ENCODE data around the gene ESCO1. TPM values are rescaled to one million over a fixed set of nuclear protein-coding genes. Genes with fewer than 3 reads are reported as not detected.

ESCO1 gene
- total RNA-seq, 4 donors from 2014 or later = 8.7 to 17.1 (median 14.6) TPM

DNA sequence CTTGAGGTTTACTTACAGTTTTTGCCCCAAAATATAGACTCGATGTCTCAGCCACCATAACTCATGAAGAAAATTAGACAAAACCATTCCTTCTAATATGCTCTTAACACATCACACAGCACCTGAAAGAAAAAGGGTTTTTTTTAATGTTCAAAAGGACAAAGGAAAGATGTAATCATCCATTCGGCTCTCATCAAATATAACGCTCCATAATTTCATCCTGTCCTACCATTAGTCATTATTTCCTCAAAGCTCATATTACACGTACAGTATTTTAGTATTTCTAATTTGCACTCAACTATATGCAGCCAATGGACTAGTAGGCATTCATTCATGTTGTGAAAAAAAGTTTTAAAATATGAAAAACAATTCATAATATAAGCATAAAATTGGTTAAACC is 24.8 kb downstream of the ESCO1 start:
- no peaks in the 10 kb centered on the region for H3K27me3 ChIP-seq
- H3K4me1 ChIP-seq = no peaks in the 10 kb centered on the region
- TF ChIP-seq CTCF (IDR thresholded peaks at IDR 0.05) (no peak), POLR2A (IDR thresholded peaks at IDR 0.05) (no peak)
- H3K4me3 ChIP-seq = no peak overlapping the region
- no peaks in the 10 kb centered on the region for H3K9me3 ChIP-seq
- WGBS, 2 donors = 91 to 95% methylated on average over 4 of the region's 4 CpGs
- intact Hi-C loops (cut with DNase I) = no loop called here
- no peak overlapping the region for H3K27ac ChIP-seq
- DNase-seq = no peak
- peaks cover 0 to 88% (median 15%) of the 10 kb centered on the region in 3 donors for H3K36me3 ChIP-seq

- intact Hi-C loops (cut with DNase I) = no loop called here
- Histone ChIP-seq H3K9me3 (no peaks in the 10 kb centered on the region), H3K27me3 (no peaks in the 10 kb centered on the region), H3K4me3 (no peak overlapping the region), H3K27ac (no peak overlapping the region), H3K4me1 (no peaks in the 10 kb centered on the region), H3K36me3 (peaks cover 0 to 100% (median 15%) of the 10 kb centered on the region in 3 donors)
- no peak for DNase-seq
- TF ChIP-seq POLR2A (IDR thresholded peaks at IDR 0.05) = no peak
- TF ChIP-seq CTCF (IDR thresholded peaks at IDR 0.05) = no peak
Measured at GRCh38 chr18:21571772-21572171, 28.7 kb downstream of the ESCO1 start.

- Histone ChIP-seq H3K27ac (no peak overlapping the region), H3K4me3 (no peak overlapping the region), H3K4me1 (peaks cover 0 to 14% (median 0%) of the 10 kb centered on the region in 3 donors), H3K9me3 (no peaks in the 10 kb centered on the region), H3K27me3 (no peaks in the 10 kb centered on the region), H3K36me3 (peaks cover 0 to 85% (median 21%) of the 10 kb centered on the region in 3 donors)
- TF ChIP-seq POLR2A (IDR thresholded peaks at IDR 0.05) = no peak
- intact Hi-C loops (cut with DNase I) = no loop called here
- DNase-seq = no peak
Measured at GRCh38 chr18:21559195-21559594, 41.3 kb downstream of the ESCO1 start.

- DNase-seq = no peak
- H3K36me3 ChIP-seq = peaks cover 0 to 85% (median 13%) of the 10 kb centered on the region in 3 donors
Measured at GRCh38 chr18:21557607-21558253, 42.8 kb downstream of the ESCO1 start.

GRCh38 chr18:21550510-21550970 is 50.0 kb downstream of the ESCO1 start:
- WGBS, 2 donors = 94 to 96% methylated on average over 11 of the region's 11 CpGs
- TF ChIP-seq POLR2A (IDR thresholded peaks at IDR 0.05) (no peak), CTCF (IDR thresholded peaks at IDR 0.05) (no peak)
- H3K4me3 ChIP-seq = no peak overlapping the region
- DNase-seq = no peak
- no peak overlapping the region for H3K27ac ChIP-seq
- intact Hi-C loops (cut with DNase I) = no loop called here
- no peaks in the 10 kb centered on the region for H3K9me3 ChIP-seq
- H3K4me1 ChIP-seq = no peaks in the 10 kb centered on the region
- no peaks in the 10 kb centered on the region for H3K27me3 ChIP-seq
- H3K36me3 ChIP-seq = peaks cover 0 to 94% (median 0%) of the 10 kb centered on the region in 3 donors

More at GRCh38 chr18:21557607-21558253, 42.8 kb downstream of the ESCO1 start:
- no peak overlapping the region for H3K4me3 ChIP-seq
- intact Hi-C loops (cut with DNase I) = no loop called here
- no peaks in the 10 kb centered on the region for H3K27me3 ChIP-seq
- peaks cover 0 to 14% (median 0%) of the 10 kb centered on the region in 3 donors for H3K4me1 ChIP-seq
- H3K27ac ChIP-seq = peak overlapping the region in 3 of 4 donors; percentile 14 to 49 (median 47)
- 28 to 48% methylated on average over 6 of the region's 6 CpGs for WGBS, 2 donors
- H3K9me3 ChIP-seq = no peaks in the 10 kb centered on the region
- no peak for TF ChIP-seq CTCF (IDR thresholded peaks at IDR 0.05)
- TF ChIP-seq POLR2A (IDR thresholded peaks at IDR 0.05) = no peak
